Thyroid gland (tissue), 4 donors: ENCODE results near the gene SPA17. TPM values are rescaled to one million over a fixed set of nuclear protein-coding genes. Genes with fewer than 3 reads are reported as not detected.

ENCODE experiments used
- DNase-seq, 2 donors: peaks; one replicate each; pipeline ENCODE4 v3.0.0-alpha.2; 2019
- H3K27ac ChIP-seq, 3 donors: fragments of 200-600 bp; sonication (generic); 1 replicate in 2 of 3; 2 replicates in 1 of 3; pipeline ENCODE4 v1.5.1; 2016 to 2019; ENCODE audit warnings: mild to moderate bottlenecking in 1 of 3, moderate library complexity in 1 of 3
- H3K27me3 ChIP-seq: fragments of 200-600 bp; sonication (generic); one replicate; pipeline ENCODE4 v1.5.1; 2019
- H3K36me3 ChIP-seq, 2 donors: fragments of 200-600 bp; sonication (generic); one replicate each; pipeline ENCODE4 v1.5.1; 2016 to 2019
- H3K4me1 ChIP-seq, 2 donors: fragments of 200-600 bp; sonication (generic); one replicate each; pipeline ENCODE4 v1.5.1; 2017 to 2019
- H3K4me3 ChIP-seq, 3 donors: fragments of 200-600 bp; sonication (generic); replicated peaks in 1 of 3; 1 replicate in 2 of 3; 2 replicates in 1 of 3; pipeline ENCODE4 v1.5.1; 2016; ENCODE audit warnings: mild to moderate bottlenecking in 1 of 3
- H3K9me3 ChIP-seq: fragments of 200-600 bp; sonication (generic); one replicate; pipeline ENCODE4 v1.5.1; 2017
- CTCF ChIP-seq, 6 experiments: fragments of 200-600 bp in 3 of 6; fragments of 450-650 bp in 3 of 6; sonication (generic) in 3 of 6; IDR thresholded peaks; one replicate each; pipeline ENCODE4 v1.5.1; 2016 to 2019; ENCODE audit warnings: antibody characterized with exemption in 6 of 6, mild to moderate bottlenecking in 2 of 6, inconsistent platforms in 1 of 6, moderate library complexity in 1 of 6
- POLR2A ChIP-seq, 2 donors: fragments of 450-650 bp; IDR thresholded peaks; one replicate each; pipeline ENCODE4 v1.6.1; 2017; ENCODE audit warnings: antibody characterized with exemption in 2 of 2, mild to moderate bottlenecking in 2 of 2, moderate library complexity in 1 of 2
- WGBS, 2 donors: methylation state at CpG; one replicate each; pipeline ENCODE4 v1.1.5; 2017; 5-methylcytosine and 5-hydroxymethylcytosine counted together
- intact Hi-C: fragments of 100-400 bp; cut with DNase I; formaldehyde crosslinking; loops from one replicate; pipeline ENCODE4 v1.15.1; 2023
- total RNA-seq, 4 donors: library from RNA; depleted of rRNA; stranded (reverse); fragments of >200 nt; gene quantifications; one replicate each; pipeline ENCODE4 v1.2.3, GENCODE V29; 2016

Gene SPA17
- total RNA-seq, 4 donors from 2014 or later = 13.8 to 25.2 (median 23.6) TPM

GRCh38 chr11:124646148-124646547 is 27.6 kb upstream of the SPA17 start:
- intact Hi-C loops = loop anchor here (5.0 kb wide), 1 partner anchor 191 kb away; no protein-coding TSS in a partner anchor
- H3K9me3 ChIP-seq = no peaks in the 10 kb centered on the region
- 86 to 92% methylated on average over 3 of the region's 3 CpGs for WGBS, 2 donors
- no peak for TF ChIP-seq POLR2A (IDR thresholded peaks at IDR 0.05)
- TF ChIP-seq CTCF (IDR thresholded peaks at IDR 0.05) = no peak
- peaks cover 3 to 4% of the 10 kb centered on the region in 2 donors for H3K4me1 ChIP-seq
- no peak overlapping the region for H3K4me3 ChIP-seq
- no peaks in the 10 kb centered on the region for H3K36me3 ChIP-seq
- no peaks in the 10 kb centered on the region for H3K27me3 ChIP-seq
- no peak overlapping the region for H3K27ac ChIP-seq
- no peak for DNase-seq

GRCh38 chr11:124648610-124649009 is 25.1 kb upstream of the SPA17 start:
- H3K4me3 ChIP-seq = no peak overlapping the region
- no peak overlapping the region for H3K27ac ChIP-seq
- 87 to 90% methylated on average over 6 of the region's 6 CpGs for WGBS, 2 donors
- no peaks in the 10 kb centered on the region for H3K9me3 ChIP-seq
- H3K27me3 ChIP-seq = no peaks in the 10 kb centered on the region
- peaks cover 0 to 8% of the 10 kb centered on the region in 2 donors for H3K36me3 ChIP-seq
- no peak for DNase-seq
- intact Hi-C loops = loop anchor here (5.0 kb wide), 1 partner anchor 189 kb away; no protein-coding TSS in a partner anchor
- TF ChIP-seq POLR2A (IDR thresholded peaks at IDR 0.05) = no peak
- no peak for TF ChIP-seq CTCF (IDR thresholded peaks at IDR 0.05)
- peaks cover 3 to 4% of the 10 kb centered on the region in 2 donors for H3K4me1 ChIP-seq

GRCh38 chr11:124656774-124657630 is 16.7 kb upstream of the SPA17 start:
- H3K27me3 ChIP-seq = no peaks in the 10 kb centered on the region
- peak; percentile 5 to 8 for DNase-seq
- no peak overlapping the region for H3K27ac ChIP-seq
- intact Hi-C loops = no loop called here
- WGBS, 2 donors = 65 to 68% methylated on average over 15 to 16 of the region's 16 CpGs
- H3K4me3 ChIP-seq = no peak overlapping the region
- no peaks in the 10 kb centered on the region for H3K4me1 ChIP-seq
- TF ChIP-seq POLR2A (IDR thresholded peaks at IDR 0.05) (no peak), CTCF (IDR thresholded peaks at IDR 0.05) (no peak)
- H3K9me3 ChIP-seq = no peaks in the 10 kb centered on the region
- H3K36me3 ChIP-seq = peaks cover 4 to 8% of the 10 kb centered on the region in 2 donors

- Histone ChIP-seq H3K27ac (no peak overlapping the region), H3K27me3 (no peaks in the 10 kb centered on the region), H3K4me1 (no peaks in the 10 kb centered on the region), H3K4me3 (no peak overlapping the region), H3K36me3 (peaks cover 4% of the 10 kb centered on the region in 2 donors), H3K9me3 (no peaks in the 10 kb centered on the region)
- WGBS, 2 donors = 87 to 92% methylated on average over 5 of the region's 5 CpGs
- no peak for TF ChIP-seq CTCF (IDR thresholded peaks at IDR 0.05)
- no peak for TF ChIP-seq POLR2A (IDR thresholded peaks at IDR 0.05)
- intact Hi-C loops = no loop called here
- DNase-seq = no peak
Measured at GRCh38 chr11:124657904-124658303, 15.8 kb upstream of the SPA17 start.

- Histone ChIP-seq H3K27ac (no peak overlapping the region), H3K27me3 (no peaks in the 10 kb centered on the region), H3K4me1 (no peaks in the 10 kb centered on the region), H3K4me3 (no peak overlapping the region), H3K36me3 (peaks cover 0 to 4% of the 10 kb centered on the region in 2 donors), H3K9me3 (no peaks in the 10 kb centered on the region)
- intact Hi-C loops = no loop called here
- no peak for DNase-seq
- WGBS, 2 donors = 90 to 92% methylated on average over 3 of the region's 3 CpGs
- TF ChIP-seq POLR2A (IDR thresholded peaks at IDR 0.05) (no peak), CTCF (IDR thresholded peaks at IDR 0.05) (no peak)
Measured at GRCh38 chr11:124658501-124658900, 15.2 kb upstream of the SPA17 start.
